Transverse colon (tissue), 4 donors: Measurements from ENCODE around the gene ROPN1L. TPM values are rescaled to one million over a fixed set of nuclear protein-coding genes. Genes with fewer than 3 reads are reported as not detected.

Experiments used
- DNase-seq: peaks from one replicate; pipeline ENCODE4 v3.0.0-alpha.2; 2019
- H3K27ac ChIP-seq, 4 donors: fragments of 200-600 bp; sonication (generic); 2 replicates each; pipeline ENCODE4 v1.5.1; 2016 to 2018; ENCODE audit warnings: inconsistent platforms in 4 of 4
- H3K27me3 ChIP-seq: fragments of 200-600 bp; sonication (generic); 2 replicates; pipeline ENCODE4 v1.5.1; 2017; ENCODE audit warnings: inconsistent platforms
- H3K36me3 ChIP-seq, 4 donors: fragments of 200-600 bp; sonication (generic); 2 replicates each; pipeline ENCODE4 v1.5.1; 2017 to 2019; ENCODE audit warnings: inconsistent platforms in 4 of 4
- H3K4me1 ChIP-seq, 4 donors: fragments of 200-600 bp; sonication (generic); 2 replicates each; pipeline ENCODE4 v1.5.1; 2017 to 2020; ENCODE audit warnings: inconsistent platforms in 4 of 4
- H3K4me3 ChIP-seq, 4 donors: fragments of 200-600 bp; sonication (generic); 1 replicate in 1 of 4; 2 replicates in 3 of 4; pipeline versions ENCODE4 v1.5.1 to v1.6.1; 2017 to 2019; ENCODE audit warnings: inconsistent platforms in 4 of 4
- H3K9me3 ChIP-seq, 2 donors: fragments of 200-600 bp; sonication (generic); 2 replicates each; pipeline ENCODE4 v1.5.1; 2017 to 2019; ENCODE audit warnings: inconsistent platforms in 2 of 2
- CTCF ChIP-seq, 5 experiments: fragments of 200-600 bp in 3 of 5; fragments of 450-650 bp in 2 of 5; sonication (generic) in 3 of 5; IDR thresholded peaks; 1 replicate in 2 of 5; 2 replicates in 3 of 5; pipeline ENCODE4 v1.5.1; 2016 to 2017; ENCODE audit warnings: antibody characterized with exemption in 5 of 5, inconsistent platforms in 3 of 5, mild to moderate bottlenecking in 2 of 5, moderate library complexity in 1 of 5
- EP300 ChIP-seq: sonication (generic); formaldehyde crosslinking; IDR thresholded peaks from one replicate; pipeline ENCODE4 v1.6.1; 2017; ENCODE audit warnings: antibody characterized with exemption, low read depth
- POLR2A ChIP-seq: fragments of 450-650 bp; IDR thresholded peaks from one replicate; pipeline ENCODE4 v1.6.1; 2016; ENCODE audit warnings: antibody characterized with exemption, mild to moderate bottlenecking, moderate library complexity
- POLR2AphosphoS5 ChIP-seq, 3 donors: sonication (generic); formaldehyde crosslinking; IDR thresholded peaks; one replicate each; pipeline ENCODE4 v1.6.1; 2016; ENCODE audit warnings: antibody characterized with exemption in 3 of 3
- WGBS, 2 donors: methylation state at CpG; one replicate each; pipeline ENCODE4 v1.1.5; 2018; ENCODE audit warnings: low coverage in 1 of 2; 5-methylcytosine and 5-hydroxymethylcytosine counted together
- in situ Hi-C, 4 donors: fragments of 200-750 bp; cut with MboI; loops; one replicate each; pipeline versions ENCODE4 v1.15.0 to v1.15.1; 2017; ENCODE audit warnings: low sequenced_read_pairs in 3 of 4, low pct_ligation_motif_present in 1 of 4, low pct_unique_long_range_greater_than_20kb in 1 of 4
- intact Hi-C: fragments of 100-400 bp; cut with DNase I; formaldehyde crosslinking; loops from one replicate; pipeline ENCODE4 v1.15.1; 2023; ENCODE audit warnings: low total_unique reads
- total RNA-seq, 4 donors: library from RNA; depleted of rRNA; stranded (reverse); fragments of >200 nt; gene quantifications; one replicate each; pipeline ENCODE4 v1.1.0, GENCODE V29; 2016

Gene ROPN1L
- total RNA-seq, 4 donors from 2014 or later = 0.32 to 2.6 TPM; not detected in 2

DNA sequence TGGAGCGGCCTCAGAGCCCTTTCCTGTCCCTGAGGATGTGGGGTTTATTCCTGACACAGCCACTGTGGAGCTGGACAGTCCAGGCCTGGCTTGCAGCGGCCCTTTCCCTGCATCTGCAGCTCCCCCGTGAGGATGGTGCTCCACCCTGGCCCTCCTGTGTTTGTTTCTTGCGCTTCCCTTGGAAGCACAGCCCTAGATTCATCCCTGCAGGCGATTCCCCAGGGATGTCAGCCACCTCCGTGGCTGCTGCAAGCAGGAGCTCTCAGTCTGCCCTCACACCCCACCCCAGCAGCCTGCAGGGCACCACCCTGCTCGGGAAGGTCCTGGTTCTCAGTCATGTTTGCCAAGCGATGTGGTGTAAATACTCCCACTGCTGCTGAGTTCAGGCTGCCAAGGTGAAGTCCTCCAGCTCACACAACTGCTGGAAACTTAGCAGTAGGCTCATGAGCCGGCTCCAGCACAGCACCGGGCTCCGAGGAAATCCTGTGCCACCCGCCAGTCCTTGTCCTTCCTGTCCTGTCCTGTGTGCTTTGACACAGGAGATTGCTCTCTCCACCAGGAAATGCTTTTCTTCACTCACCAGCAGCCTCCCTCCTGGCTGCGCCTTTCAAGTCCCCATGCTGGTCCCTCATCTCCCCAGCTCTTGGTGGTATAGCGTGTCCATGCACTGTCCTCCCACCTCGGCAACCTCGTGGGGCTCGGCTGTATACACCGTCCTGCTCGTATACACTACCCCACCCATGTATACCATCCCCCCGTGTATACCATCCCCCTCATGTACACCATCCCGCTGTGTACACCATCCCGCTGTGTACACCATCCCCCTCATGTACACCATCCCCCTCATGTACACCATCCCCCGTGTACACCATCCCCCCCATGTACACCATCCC lies 16.2 kb downstream of the ROPN1L start:
- intact Hi-C loops (no loop called here), in situ Hi-C loops (no loop called here)
- DNase-seq = no peak
- Histone ChIP-seq H3K4me1 (peaks cover 0 to 6% (median 0%) of the 10 kb centered on the region in 4 donors), H3K36me3 (no peaks in the 10 kb centered on the region), H3K27ac (no peak overlapping the region), H3K27me3 (no peaks in the 10 kb centered on the region), H3K9me3 (no peaks in the 10 kb centered on the region), H3K4me3 (no peak overlapping the region)
- TF ChIP-seq CTCF (IDR thresholded peaks at IDR 0.05) (no peak), POLR2A (no peak), EP300 (no peak), POLR2AphosphoS5 (IDR thresholded peaks at IDR 0.05) (no peak)
- WGBS, 2 donors = 64 to 80% methylated on average over 11 to 23 of the region's 23 CpGs

- intact Hi-C loops = no loop called here
- Histone ChIP-seq H3K4me3 (no peak overlapping the region), H3K27me3 (no peaks in the 10 kb centered on the region), H3K27ac (no peak overlapping the region), H3K4me1 (peaks cover 0 to 6% (median 0%) of the 10 kb centered on the region in 4 donors), H3K9me3 (no peaks in the 10 kb centered on the region), H3K36me3 (no peaks in the 10 kb centered on the region)
- in situ Hi-C loops = no loop called here
- WGBS, 2 donors = 91 to 94% methylated on average over 3 to 19 of the region's 19 CpGs
- TF ChIP-seq POLR2A (no peak), CTCF (IDR thresholded peaks at IDR 0.05) (no peak), POLR2AphosphoS5 (IDR thresholded peaks at IDR 0.05) (no peak), EP300 (no peak)
- no peak for DNase-seq
Observed at GRCh38 chr5:10459080-10460055, 17.7 kb downstream of the ROPN1L start.

GRCh38 chr5:10460252-10460906 lies 18.7 kb downstream of the ROPN1L start:
- Histone ChIP-seq H3K27ac (no peak overlapping the region), H3K4me1 (peaks cover 0 to 6% (median 0%) of the 10 kb centered on the region in 4 donors), H3K4me3 (no peak overlapping the region), H3K27me3 (no peaks in the 10 kb centered on the region), H3K36me3 (no peaks in the 10 kb centered on the region), H3K9me3 (no peaks in the 10 kb centered on the region)
- 37 to 40% methylated on average over 2 to 13 of the region's 13 CpGs for WGBS, 2 donors
- peak; percentile 49 for DNase-seq
- TF ChIP-seq POLR2A = no peak
- TF ChIP-seq EP300 = no peak
- intact Hi-C loops = no loop called here
- in situ Hi-C loops = no loop called here

DNA sequence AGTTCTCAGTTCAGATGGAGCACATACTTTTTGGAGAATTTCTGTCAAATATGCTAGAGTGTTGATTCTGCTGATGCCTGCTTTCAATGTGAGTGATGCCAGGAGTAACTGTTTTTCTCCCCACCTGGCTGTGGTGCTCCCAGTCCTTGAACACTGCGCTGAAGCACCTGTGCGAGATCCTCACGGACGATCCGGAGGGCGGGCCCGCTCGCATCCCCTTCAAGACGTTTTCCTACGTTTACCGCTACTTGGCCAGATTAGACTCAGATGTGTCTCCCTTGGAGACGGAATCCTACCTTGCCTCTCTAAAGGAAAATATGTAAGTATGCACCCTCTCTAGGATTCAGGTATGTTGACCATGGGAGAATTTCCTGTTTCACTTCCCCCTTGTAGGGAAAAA lies 19.4 kb downstream of the ROPN1L start:
- Histone ChIP-seq H3K4me1 (peaks cover 0 to 6% (median 0%) of the 10 kb centered on the region in 4 donors), H3K27me3 (no peaks in the 10 kb centered on the region), H3K9me3 (no peaks in the 10 kb centered on the region), H3K4me3 (no peak overlapping the region), H3K36me3 (no peaks in the 10 kb centered on the region), H3K27ac (no peak overlapping the region)
- no peak for DNase-seq
- in situ Hi-C loops (no loop called here), intact Hi-C loops (no loop called here)
- 90 to 96% methylated on average over 4 to 12 of the region's 12 CpGs for WGBS, 2 donors
- TF ChIP-seq POLR2A (no peak), POLR2AphosphoS5 (IDR thresholded peaks at IDR 0.05) (no peak), EP300 (no peak), CTCF (IDR thresholded peaks at IDR 0.05) (no peak)
